Measurements from ENCODE around the gene TTLL11. TPM values are rescaled to one million over a fixed set of nuclear protein-coding genes. Genes with fewer than 3 reads are reported as not detected.
A peak's percentile ranks its signal among the peaks of the same experiment; 100 is the strongest.

TTLL11 gene
- total RNA-seq, 1 experiment from 2014 or later: 1.5 TPM

DNA sequence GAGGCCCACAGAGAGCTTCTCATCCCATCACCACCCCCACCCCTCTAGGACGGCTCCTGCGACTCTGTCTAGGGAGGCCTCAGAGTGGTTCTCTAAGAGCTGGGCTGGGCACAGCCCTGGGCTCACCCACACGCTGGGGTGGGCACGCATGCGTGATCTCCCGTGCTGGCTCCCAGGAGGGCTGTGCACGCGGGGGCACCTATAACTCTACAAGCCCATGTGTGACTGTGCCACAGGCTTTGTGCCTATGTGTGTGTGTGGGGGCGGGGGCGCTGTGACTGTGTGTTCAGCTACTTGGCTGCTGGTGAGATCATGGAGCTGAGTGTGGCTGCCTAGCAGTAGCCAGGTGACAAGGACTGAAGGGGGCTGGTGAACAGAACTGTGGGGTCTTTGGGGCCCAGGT is 34.3 kb upstream of the TTLL11 start:
- H3K18ac ChIP-seq (ENCODE audit: insufficient read length, low read depth, low read length): no peak overlapping the region
- DNase-seq: no peak
- TF ChIP-seq CTCF (conservative IDR thresholded peaks at IDR 0.05): no peak
- no peak overlapping the region for H2AK5ac ChIP-seq (ENCODE audit: insufficient read length, low read length)
- H3T11ph ChIP-seq (ENCODE audit: low read length): no peak overlapping the region
- H3K36me3 Mint-ChIP-seq (ENCODE audit: insufficient read depth in 1 of 3, low read depth in 3 of 3): no peaks in the 10 kb centered on the region
- no peak overlapping the region for H2BK12ac ChIP-seq (ENCODE audit: insufficient read length, low read depth, low read length)
- no peaks in the 10 kb centered on the region for H3K79me2 ChIP-seq (ENCODE audit: insufficient read depth, low read length)
- H3K23ac ChIP-seq (ENCODE audit: insufficient read length, low read depth, low read length): no peak overlapping the region
- peaks cover 9% of the 10 kb centered on the region for H3K23me2 ChIP-seq (ENCODE audit: insufficient read length, low read depth, low read length, poor library complexity, severe bottlenecking)
- peaks cover 35 to 40% of the 10 kb centered on the region in 2 experiments for H3K4me1 Mint-ChIP-seq
- no peak overlapping the region for H2BK15ac ChIP-seq (ENCODE audit: low read depth, low read length)
- H3K27me3 ChIP-seq (ENCODE audit: insufficient read depth, low read length): peaks cover 3% of the 10 kb centered on the region; the same call in 1 of the 2 replicates
- no peaks in the 10 kb centered on the region for H4K20me1 ChIP-seq (ENCODE audit: control insufficient read depth, insufficient read depth, insufficient read length)
- H3K4me1 ChIP-seq (ENCODE audit: insufficient read depth, low read length): peaks cover 6% of the 10 kb centered on the region; the same call in 1 of the 2 replicates
- WGBS (ENCODE audit: extremely low coverage, insufficient read length, low lambda C conversion rate): no CpG with 5 or more reads among the region's 10 CpGs
- H3K56ac ChIP-seq (ENCODE audit: insufficient read length, low read depth, low read length): no peak overlapping the region
- no peak overlapping the region for H4K5ac ChIP-seq (ENCODE audit: insufficient read length, low read depth, low read length)
- no peak overlapping the region for H3K4ac ChIP-seq (ENCODE audit: low read depth, low read length)
- H2BK20ac ChIP-seq (ENCODE audit: low read depth, low read length, poor library complexity, severe bottlenecking): no peak overlapping the region
- H3K4me2 ChIP-seq (ENCODE audit: insufficient read depth, insufficient read length, low read length): no peak overlapping the region
- H3K27ac ChIP-seq (ENCODE audit: insufficient read length, low read depth, low read length): no peak overlapping the region
- no peak overlapping the region for H2BK120ac ChIP-seq (ENCODE audit: low read depth, low read length, poor library complexity, severe bottlenecking)
- no peak overlapping the region for H4K91ac ChIP-seq (ENCODE audit: insufficient read length, low read depth, low read length)
- H3K9ac ChIP-seq (ENCODE audit: extremely low read depth, insufficient read length, low read length): no peak overlapping the region
- no peaks in the 10 kb centered on the region for H3K79me1 ChIP-seq (ENCODE audit: insufficient read depth, low read depth, low read length, poor library complexity, severe bottlenecking)
- peak overlapping the region in 1 of 3 experiments; percentile 93; a peak in 1 of 7 replicates for H3K27ac Mint-ChIP-seq
- peaks cover 56% of the 10 kb centered on the region for H3K27me3 Mint-ChIP-seq (ENCODE audit: low read depth)
- no peak overlapping the region for H4K8ac ChIP-seq (replicated peaks; ENCODE audit: insufficient read length, low read depth, low read length)
- no peak overlapping the region for H2AFZ ChIP-seq (ENCODE audit: low read length)
- H3K9me3 Mint-ChIP-seq: no peaks in the 10 kb centered on the region
- H3K4me3 Mint-ChIP-seq: peak overlapping the region; percentile 34 to 67; a peak in 4 of 5 replicates
- no peaks in the 10 kb centered on the region for H3K9me3 ChIP-seq (ENCODE audit: control insufficient read depth, low read depth, low read length)
- H3K14ac ChIP-seq (ENCODE audit: insufficient read depth, low read length): no peak overlapping the region
- no peak overlapping the region for H2BK5ac ChIP-seq (ENCODE audit: insufficient read length, low read length)

Data from H9 (cell line).